NCI-H187 treated with DMSO at 0.1 percent for 48 hours (cell line): ENCODE results near the gene DOCK1.
"Not testable (repeated sequence)": the region's sequence is repeated elsewhere in the genome, so short reads cannot be mapped to it uniquely, and the experiment has no call there.

ENCODE experiments used
- DNase-seq: peaks from one replicate; lab custom pipeline; 2025; lab: John Stamatoyannopoulos, UW

Gene DOCK1

DNA sequence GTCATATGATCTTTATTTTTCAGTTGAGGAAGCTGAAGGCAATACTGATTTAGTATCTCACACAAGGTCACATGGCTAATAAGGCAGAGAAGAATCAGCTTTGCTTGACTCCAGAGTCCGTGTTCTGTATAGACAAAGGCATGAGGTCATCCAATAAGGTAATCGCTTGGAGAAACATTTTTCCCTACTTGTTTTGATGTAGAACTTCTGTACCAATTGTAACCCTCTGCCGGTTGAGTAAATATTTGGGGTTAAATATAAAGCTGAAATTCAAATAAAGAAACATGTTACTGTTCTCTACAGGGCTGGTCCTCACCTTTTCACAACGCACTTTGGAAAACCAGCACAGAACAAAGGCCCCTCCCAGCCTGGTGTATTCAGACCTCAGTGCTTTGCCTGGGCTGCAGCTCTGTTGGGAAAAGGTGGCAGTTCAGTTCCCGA, 374.1 kb downstream of the DOCK1 start:
- no peak for DNase-seq

- DNase-seq, result no peak
These were observed 375.2 kb downstream of the DOCK1 start for GRCh38 chr10:127280446-127280845.

DNA sequence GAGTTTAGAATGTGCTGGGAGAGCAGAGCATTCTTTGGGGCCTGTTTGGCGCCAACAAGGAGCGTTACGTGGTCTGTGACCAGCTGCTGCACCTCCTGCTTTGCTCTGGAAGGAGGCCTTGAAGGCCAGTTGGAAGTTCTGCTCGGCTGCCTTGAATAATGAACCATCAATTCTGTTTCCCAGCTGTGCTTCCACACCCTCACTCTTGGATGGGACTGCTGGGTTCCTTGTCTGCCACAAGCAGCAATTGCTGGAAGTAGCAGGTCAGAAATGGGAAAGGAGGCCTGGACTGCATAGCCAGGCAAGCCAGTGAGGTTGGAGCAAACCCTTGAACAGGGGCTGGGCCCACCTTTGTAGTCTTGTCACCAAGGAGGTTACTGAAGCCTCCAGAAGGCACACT, 377.8 kb downstream of the DOCK1 start:
- DNase-seq, result no peak

DNA sequence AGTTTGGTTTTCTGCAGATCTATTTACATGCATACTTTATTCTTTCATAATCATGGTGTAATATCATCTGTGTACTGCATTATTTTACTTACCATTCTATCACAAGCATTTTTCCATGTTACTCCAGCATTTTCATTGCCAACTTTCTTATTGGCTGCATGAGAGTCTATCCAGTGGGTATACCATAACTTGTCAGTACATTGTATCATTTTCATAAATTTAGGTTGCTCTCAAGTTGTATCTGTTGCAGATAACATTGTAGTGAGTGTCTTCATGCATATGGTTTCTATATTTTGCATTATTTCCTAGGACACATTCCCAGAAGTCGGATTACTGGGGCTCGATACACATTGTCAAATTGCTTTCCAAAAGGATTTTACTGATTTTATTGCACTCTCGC, 378.3 kb downstream of the DOCK1 start:
- no peak for DNase-seq

DNA sequence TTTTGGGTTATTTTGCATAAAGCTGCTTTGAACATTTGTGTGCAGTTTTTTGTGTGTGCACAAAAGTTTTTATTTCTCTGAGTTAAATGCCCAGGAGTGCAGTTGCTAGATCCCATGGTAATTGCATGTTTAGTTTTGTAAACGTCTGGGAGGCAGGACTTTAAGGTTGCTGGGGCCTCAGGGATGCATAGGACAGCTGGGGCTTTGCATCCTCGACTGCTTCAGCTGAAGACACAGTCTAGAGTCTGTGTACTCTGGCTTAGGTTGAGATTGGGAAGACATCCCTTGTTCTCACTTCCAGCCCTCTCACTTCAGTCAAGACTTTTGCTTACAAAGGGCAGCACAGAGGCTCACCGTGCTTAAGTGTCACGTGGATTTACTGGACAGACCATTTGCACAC, 385.6 kb downstream of the DOCK1 start:
- no peak for DNase-seq

DNA sequence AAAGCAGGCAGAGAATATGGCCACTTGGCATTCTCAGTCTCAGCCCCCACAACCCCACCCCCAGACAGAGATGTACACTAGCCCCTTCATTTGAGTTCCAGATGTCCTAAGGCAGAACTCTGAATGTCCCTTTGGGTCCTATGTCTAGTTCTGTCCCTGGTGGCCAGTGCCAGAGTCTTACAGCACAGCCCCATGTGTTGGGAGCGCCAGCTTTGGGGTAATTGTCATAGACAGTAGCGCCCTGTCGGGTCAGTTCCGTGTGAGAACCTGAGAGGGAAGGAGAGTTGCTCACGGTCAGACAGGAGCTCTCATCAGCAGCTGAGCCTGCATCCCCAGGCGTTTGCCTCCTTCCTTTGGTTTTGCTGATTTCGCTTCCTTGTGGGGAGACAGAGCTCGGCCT, 386.1 kb downstream of the DOCK1 start:
- DNase-seq, result no peak

DNA sequence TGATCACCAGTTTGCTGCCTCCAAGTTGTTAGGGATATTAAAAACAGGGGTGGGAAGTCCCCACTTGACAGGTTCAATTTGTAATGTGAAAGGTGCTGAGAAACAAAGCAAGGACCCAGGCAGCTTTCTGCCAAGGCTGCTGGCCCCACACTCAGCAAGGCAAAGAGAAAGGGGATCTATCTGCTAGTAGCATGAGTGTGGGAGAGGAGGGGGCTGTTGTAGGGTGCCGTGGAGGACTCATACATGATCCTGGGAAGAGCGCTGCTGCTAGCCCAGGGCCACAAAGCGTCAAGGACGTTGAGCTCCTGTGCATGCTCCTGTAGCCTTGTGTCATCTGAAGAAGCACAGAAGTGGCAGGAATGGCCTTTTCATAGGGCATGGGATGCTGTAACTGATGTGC, 387.7 kb downstream of the DOCK1 start:
- DNase-seq, result no peak

DNA sequence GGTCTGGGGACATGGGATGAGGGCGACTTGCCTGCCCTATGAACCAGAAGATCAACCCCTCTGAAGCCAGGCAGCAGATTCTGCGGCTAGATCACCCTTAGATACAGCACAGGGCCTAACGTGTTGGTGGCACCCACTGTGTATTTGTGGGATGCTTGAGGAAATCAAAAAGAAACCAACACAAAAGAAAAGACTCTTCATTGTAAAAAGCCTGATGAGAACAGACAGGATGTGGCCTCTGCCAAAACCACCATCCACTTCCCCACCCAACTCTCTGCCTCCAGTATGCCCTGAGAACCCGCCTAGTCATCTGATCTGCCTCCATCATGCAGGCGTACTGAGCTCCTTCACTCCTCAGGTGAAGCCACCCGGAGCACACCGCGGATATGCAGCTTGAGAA, 388.4 kb downstream of the DOCK1 start:
- DNase-seq, result no peak

DNA sequence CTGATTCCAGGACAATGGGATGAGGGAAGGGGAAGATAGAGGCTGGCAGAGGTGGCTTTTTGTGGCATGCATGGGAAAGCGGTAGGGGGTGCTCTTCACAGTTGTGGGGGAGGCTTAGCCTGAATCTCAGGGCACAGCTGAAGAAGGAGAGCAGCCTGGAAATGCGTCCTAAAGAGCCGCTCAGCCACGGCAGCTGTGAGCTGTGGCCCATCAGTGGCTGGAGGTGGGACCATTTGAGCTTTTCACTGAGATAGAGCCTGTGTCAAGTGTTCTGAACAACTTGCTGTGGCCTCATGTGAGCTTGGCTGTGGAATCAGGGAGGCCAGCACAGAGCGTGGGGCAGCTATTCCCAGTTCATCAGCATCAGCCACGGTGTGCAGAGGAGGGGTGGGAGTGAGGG, 391.5 kb downstream of the DOCK1 start:
- DNase-seq, result no peak

DNA sequence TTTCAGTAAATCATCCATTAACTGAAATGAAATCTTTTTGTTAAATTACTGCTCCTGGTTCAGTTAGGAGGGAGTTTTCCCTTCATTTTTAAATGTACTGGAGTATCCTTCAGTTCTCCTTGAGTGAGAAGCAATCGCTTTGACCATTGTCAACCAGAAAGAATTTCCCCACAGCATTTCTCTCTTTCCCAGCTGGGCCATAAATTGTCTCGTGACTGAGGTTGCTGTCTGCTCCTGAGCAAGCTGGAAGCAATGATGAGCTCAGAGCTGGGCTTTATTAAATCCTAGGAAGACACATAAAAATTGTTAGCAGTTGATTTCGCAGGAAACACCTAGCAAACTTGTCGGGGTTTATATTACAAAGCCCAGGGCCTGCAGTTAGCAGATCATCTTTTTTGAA, 393.2 kb downstream of the DOCK1 start:
- no peak for DNase-seq

DNA sequence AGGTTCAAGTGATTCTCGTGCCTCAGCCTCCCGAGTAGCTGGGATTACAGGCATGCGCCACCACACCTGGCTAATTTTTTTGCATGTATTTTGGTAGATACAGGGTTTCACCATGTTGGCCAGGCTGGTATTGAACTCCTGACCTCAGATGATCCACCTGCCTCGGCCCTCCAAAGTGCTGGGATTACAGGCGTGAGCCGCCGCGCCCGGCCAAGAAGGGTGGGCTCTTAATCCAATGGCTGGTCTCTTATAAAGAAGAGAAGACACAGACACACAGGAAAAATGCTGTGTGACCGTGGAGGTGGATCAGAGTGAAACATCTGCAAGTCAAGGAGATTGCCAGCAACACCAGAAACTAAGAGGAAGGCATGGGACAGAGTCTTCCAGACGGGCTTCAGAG, 394.0 kb downstream of the DOCK1 start:
- not testable (repeated sequence) for DNase-seq

DNA sequence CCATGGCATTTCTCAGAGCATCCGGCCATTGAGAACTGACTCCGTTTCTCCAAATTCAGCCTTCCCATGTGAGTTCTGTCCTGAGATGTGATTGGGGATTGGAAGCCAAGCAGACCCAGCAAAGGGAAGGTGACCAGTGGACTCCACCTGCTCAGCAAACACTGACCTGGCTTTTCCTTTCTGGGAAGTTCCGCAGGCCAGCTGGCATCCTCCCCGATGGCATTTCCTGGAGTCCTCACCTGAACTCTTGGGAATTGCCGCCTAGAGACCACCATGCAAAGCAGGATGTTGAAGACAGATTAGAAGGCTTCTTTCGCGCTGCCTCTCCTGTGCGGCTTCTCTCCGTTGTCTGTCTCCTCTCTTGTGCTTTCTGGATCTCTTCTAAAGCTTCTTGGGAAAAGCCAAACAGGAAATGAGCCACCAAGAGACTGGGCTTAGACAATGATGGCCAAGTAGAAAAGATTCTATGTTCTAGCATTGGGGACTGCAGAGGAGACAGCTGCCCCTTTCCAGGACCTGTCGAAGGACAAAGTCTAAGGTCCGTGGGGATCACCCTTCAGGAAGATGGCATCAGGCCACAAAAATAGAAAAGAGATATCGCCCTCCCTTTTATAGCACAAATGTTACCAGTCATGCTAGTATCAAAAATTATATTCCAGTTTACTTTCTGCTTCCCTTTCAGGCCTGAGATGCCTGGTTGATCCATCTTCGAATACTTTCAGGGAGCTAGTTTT, 394.9 kb downstream of the DOCK1 start:
- DNase-seq, result no peak

- DNase-seq, result no peak
These were observed 395.7 kb downstream of the DOCK1 start for GRCh38 chr10:127300868-127301321.

GRCh38 chr10:127302343-127302742, 397.1 kb downstream of the DOCK1 start:
- DNase-seq, result no peak

- no peak for DNase-seq
These were observed 397.9 kb downstream of the DOCK1 start for GRCh38 chr10:127303105-127303504.

GRCh38 chr10:127303746-127304145, 398.5 kb downstream of the DOCK1 start:
- DNase-seq, result no peak

DNA sequence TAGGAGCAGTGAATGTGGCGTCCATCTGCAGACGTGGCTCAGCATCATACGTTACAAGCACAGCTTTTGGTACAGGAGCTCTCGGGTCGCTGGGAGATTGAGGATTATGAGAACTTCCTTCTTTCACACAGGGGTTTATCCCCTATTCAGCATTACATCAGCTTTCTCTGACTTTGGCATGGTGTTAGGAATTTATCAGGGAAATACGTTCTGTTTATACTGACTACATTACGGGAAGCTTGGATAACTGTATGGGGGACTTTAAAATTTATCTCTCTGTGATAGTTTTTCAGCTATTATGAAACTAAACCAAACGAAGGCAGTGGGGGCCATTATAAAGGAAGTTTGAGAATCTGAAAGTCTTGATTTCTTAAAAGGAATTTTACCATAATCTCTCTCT, 401.3 kb downstream of the DOCK1 start:
- DNase-seq, result no peak

GRCh38 chr10:127307338-127307737, 402.1 kb downstream of the DOCK1 start:
- DNase-seq, result no peak

DNA sequence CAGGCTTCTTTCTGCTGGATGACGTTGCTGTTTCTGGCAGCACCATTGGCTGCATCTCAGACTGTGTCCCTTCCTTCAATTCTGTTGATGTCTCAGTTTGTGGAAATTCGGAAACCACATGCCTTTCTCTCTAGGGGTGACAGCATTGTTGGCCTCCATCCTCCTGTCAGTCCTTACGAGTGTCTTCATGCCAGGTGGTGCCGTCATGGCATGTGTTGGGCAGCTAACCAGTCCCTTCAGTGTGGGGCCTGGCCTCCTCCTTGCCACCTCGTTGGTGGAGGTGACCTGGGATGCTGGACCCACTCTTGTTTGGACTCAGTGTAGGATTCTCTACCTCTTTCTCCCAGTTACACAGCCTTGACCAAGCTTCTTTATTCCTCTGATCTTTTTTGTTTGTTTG, 402.8 kb downstream of the DOCK1 start:
- no peak for DNase-seq

GRCh38 chr10:127309619-127310018, 404.4 kb downstream of the DOCK1 start:
- not testable (repeated sequence) for DNase-seq

DNA sequence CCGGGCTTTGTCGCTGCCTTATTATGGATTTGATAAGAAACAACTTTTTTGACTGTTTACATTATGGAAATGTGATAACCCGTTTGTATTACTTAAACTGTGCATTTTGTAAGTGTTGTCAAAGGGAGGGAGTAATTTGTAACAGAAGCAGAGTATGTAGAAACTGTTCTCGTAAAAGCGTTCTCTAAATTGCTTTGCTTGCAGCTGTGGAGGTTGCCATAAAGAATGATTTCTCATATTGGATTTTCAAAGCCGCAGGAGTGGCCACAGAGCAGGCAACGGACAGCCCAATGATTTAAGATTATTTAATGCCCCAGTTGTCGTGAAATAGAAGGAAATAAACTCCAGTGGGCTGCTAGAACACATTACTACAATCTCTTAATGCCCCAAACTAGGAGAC, 405.2 kb downstream of the DOCK1 start:
- DNase-seq, result no peak

- no peak for DNase-seq
These were observed 405.7 kb downstream of the DOCK1 start for GRCh38 chr10:127310923-127311322.

- no peak for DNase-seq
These were observed 408.9 kb downstream of the DOCK1 start for GRCh38 chr10:127313996-127314700.

DNA sequence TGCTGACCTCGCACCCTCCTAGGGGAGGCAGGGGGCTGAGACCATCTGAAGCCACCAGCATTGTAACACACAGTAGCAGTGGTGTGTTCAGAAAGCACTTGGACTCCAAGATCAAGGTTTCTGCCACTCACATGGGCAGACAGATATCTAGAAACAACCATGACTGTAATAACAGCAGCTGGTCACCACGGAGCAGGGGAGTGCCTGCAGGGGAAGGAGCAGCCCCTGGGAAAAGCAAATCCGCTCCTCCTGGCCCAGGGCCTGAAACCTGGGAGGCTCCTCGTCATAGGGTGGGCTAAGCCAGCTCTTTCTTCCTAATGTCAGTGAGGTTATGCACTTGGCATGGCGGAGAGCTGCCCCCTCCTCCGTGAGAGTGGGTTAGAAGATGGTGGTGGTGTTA, 409.6 kb downstream of the DOCK1 start:
- no peak for DNase-seq
